GM13977 (cell line): Measurements from ENCODE around the gene COL26A1.
A peak's percentile ranks its signal among the peaks of the same experiment; 100 is the strongest.

Experiments used
- DNase-seq: peaks from one replicate; pipeline ENCODE4 v3.0.0; 2012; ENCODE audit warnings: low spot score
- in situ Hi-C: fragments of 300-500 bp; cut with MboI; formaldehyde crosslinking; loops from one replicate; pipeline ENCODE4 v1.12.0; 2022; ENCODE audit warnings: low sequenced_read_pairs, low pct_unique_long_range_greater_than_20kb, mixed read lengths, inconsistent platforms; ENCODE audit not compliant: unreplicated experiment
- TF ChIP-seq, protein P1 (sequence below): IDR thresholded peaks from 2 replicates; pipeline ENCODE4 v1.5.1; 2012; ENCODE audit warnings: mild to moderate bottlenecking, control low read depth; ENCODE audit not compliant: insufficient read depth; ENCODE audit errors: extremely low read depth, missing control alignments

Gene COL26A1

DNA sequence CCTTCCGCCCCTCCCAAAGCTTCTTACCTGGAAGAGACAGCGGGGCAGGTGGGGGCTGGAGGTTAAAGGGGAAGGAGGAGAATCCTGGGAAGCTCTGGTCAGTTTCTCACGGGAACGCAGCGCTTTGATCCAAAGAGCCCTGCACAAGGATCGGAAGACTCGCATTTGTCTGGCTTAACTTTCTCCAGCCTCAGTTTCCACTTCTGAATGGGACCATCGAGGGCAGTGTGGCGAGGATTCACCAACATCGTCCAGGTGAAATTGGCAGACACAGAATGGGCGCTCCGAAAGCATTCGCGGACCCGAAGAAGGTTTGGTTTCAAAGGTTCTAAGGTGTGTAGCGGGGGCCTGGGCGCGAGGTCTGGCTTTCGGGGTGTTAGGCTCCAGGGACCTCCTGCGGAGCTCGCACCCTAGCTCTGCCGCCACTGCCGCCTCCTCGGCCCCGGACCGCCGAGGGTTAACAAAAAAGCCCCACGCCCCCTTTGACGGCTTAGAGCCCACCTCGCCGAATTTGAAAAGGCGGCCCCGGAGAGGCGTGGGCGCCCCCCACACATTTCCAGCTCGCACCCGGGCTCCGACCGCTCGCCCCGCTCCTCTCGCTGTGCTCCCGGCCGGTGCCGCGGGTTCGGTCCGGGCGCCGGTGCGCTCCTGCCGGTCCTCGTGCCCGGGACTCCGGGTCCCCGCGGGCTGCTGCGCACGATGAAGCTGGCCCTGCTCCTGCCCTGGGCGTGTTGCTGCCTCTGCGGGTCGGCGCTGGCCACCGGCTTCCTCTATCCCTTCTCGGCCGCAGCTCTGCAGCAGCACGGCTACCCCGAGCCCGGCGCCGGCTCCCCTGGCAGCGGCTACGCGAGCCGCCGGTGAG is at the start of gene COL26A1:
Gene COL26A1 (plus strand): TSS at position 542 of the 862 bp plus-strand sequence. CDS start 158 bp downstream, at position 700.
- TF ChIP-seq, protein P1, sequence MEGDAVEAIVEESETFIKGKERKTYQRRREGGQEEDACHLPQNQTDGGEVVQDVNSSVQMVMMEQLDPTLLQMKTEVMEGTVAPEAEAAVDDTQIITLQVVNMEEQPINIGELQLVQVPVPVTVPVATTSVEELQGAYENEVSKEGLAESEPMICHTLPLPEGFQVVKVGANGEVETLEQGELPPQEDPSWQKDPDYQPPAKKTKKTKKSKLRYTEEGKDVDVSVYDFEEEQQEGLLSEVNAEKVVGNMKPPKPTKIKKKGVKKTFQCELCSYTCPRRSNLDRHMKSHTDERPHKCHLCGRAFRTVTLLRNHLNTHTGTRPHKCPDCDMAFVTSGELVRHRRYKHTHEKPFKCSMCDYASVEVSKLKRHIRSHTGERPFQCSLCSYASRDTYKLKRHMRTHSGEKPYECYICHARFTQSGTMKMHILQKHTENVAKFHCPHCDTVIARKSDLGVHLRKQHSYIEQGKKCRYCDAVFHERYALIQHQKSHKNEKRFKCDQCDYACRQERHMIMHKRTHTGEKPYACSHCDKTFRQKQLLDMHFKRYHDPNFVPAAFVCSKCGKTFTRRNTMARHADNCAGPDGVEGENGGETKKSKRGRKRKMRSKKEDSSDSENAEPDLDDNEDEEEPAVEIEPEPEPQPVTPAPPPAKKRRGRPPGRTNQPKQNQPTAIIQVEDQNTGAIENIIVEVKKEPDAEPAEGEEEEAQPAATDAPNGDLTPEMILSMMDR: no peak
- in situ Hi-C loops: no loop called here
- DNase-seq: peak; percentile 58

GRCh38 chr7:101315336-101315735 is 47.3 kb upstream of the COL26A1 start:
- in situ Hi-C loops: no loop called here
- TF ChIP-seq, protein P1: peak; percentile 62
- peak; percentile 73 for DNase-seq

GRCh38 chr7:101319401-101319800 is 43.3 kb upstream of the COL26A1 start:
- no peak for DNase-seq
- TF ChIP-seq, protein P1: no peak
- in situ Hi-C loops: no loop called here

DNA sequence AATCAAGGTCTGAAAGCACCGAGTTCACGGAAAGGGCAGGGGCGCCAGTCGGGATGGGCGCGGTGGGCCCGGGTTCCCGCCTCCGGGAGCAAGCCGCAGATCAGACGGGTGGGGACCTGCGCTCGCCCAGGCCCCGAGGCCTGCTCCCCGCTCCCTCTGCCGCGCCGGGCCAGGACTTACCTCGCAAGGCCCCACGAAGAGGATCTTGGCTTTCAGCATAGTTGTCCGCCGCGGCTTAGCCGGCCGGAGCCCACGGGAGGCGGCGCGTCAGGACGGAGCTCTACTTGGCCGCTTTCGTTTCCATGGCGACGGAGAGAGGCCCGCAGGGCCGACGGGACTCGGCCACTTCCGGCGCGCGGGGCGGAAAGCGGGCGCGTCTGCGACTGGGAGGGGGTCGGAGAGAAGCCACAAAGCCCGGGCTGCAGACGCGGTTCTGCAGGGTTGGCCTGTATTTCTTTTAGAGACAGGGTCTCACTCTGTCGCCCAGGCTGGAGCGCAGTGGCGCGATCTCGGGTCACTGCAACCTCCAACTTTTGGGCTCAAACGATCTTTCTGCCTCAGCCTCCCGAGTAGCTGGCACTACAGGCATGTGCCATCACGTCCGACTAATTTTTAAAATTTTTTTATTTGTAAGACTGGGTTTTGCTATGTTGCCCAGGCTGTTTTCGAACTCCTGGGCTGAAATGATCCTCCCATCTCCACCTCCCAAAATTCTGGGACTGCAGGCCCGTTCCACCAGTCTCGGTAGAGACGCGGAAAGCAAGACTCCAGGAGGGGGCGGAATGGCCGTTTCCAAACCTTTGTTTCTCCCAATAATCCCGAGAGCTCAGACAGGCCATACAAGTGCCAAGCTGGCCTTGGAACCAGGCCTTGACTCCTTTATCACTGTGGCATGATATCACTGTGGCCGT is 40.9 kb upstream of the COL26A1 start, which contains the start of gene IFT22:
Gene IFT22 (minus strand): TSS at position 322 of the 911 bp plus-strand sequence. CDS start 103 bp downstream, at position 219.
- TF ChIP-seq, protein P1: peak; percentile 18
- in situ Hi-C loops: no loop called here
- peak; percentile 97 for DNase-seq

DNA sequence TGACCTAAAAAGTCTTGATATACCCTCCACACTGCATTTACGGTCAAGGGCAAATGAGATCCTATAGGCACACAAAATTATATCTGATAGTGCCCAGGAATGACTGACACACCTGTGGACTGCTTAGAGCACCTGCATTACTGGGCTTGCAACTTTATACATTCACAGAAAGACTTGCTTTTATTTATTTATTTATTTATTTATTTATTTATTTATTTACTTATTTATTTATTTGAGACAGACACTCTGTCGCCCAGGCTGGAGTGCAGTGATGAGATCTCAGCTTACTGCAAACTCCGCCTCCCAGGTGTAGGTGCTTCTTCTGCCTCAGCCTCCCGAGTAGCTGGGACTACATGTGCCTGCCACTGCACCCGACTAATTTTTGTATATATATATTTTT is 34.5 kb upstream of the COL26A1 start:
- in situ Hi-C loops: no loop called here
- TF ChIP-seq, protein P1: no peak
- no peak for DNase-seq

- TF ChIP-seq, protein P1: no peak
- in situ Hi-C loops: no loop called here
- no peak for DNase-seq
These were observed 32.6 kb upstream of the COL26A1 start for GRCh38 chr7:101330011-101330484.
